IPS-NIHi11 (cell line): Measurements from ENCODE around the gene ALDOB.

ENCODE experiments used
- DNase-seq: peaks from one replicate; pipeline ENCODE4 v3.0.0; 2012; ENCODE audit warnings: mixed read lengths, low spot score

The ALDOB gene

DNA sequence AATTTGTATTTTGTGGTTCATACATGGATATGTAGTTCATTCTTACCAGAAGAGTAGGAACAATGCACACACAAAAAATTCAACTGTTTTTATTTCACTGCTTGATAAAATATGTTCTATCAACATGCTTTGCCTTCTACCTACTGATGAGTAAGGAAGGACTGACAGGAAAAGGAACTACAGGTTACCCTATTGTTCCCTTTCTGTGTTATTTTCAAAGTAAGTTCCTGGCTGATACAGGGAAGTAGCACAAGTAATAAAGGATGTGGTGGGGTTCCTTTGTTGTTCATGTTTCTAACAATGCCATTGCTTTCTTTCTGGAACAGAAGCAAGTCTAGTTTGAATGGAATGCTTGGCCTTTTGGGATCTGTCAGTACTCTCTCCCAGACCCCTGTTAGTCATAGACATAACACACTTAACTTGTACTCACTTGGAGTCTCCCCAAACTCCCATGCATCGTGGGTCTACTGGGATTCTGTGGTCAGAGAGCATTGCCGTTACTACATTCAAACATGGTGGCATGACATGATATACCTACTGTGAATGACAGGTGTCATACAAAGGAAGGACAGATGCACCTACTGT lies 20.2 kb upstream of the ALDOB start:
- DNase-seq: no peak

DNA sequence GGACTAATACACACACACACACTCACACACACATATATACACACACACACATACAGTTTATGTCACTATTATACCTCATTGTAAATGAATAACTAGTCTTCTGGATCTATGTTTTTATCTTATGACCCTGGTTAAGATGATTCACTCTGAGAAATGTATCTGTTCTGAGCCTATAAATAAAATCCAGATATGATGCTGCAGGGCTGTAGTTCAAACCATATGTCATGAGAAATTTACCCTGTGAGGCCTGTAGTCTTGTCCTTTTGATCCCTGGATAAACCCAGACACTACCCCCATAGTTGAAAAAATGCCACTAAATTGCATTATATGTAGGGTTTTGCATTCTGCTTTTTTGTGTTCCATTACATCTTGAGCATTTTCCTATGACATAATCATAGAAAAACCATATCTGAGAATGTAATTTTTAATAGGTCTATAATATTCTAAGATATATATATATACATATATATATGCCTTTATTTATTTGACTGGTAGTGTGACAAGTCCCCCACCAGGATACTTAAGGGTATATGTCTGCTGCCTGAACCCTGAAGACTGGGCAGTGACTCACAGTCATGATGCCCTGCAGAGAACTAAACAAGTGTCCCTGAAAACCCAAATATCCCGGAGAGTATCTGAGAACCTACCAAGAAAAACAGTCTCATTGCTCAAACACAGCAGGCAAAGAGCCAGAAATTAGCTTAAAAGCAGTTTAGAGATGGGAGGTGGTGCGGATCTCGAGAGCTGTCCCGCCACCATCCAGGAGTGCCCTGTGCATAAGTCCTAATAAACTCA lies 18.4 kb upstream of the ALDOB start:
- DNase-seq: no peak

- DNase-seq: no peak
These were observed 15.9 kb upstream of the ALDOB start for GRCh38 chr9:101451498-101451897.

DNA sequence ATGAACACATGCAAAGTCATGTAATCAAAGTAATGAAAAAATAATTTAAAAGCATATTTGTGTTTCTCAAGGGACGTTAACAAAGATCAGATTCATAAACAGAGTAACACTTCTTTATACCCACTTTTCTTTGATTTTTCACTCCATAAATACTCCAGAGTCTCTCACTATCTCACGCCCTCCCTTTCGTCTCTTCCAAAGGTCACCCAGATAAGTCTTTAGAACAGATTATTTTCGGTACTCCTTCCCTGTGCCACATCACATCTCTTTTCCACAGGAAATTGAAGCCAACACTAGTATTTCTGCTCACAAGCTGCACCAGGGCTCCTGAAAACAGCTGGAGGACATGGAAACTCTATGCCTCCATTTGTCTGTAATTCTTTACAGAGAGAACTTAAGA lies 15.4 kb upstream of the ALDOB start:
- DNase-seq: no peak

GRCh38 chr9:101449071-101449721 lies 13.6 kb upstream of the ALDOB start:
- peak; percentile 95 for DNase-seq

DNA sequence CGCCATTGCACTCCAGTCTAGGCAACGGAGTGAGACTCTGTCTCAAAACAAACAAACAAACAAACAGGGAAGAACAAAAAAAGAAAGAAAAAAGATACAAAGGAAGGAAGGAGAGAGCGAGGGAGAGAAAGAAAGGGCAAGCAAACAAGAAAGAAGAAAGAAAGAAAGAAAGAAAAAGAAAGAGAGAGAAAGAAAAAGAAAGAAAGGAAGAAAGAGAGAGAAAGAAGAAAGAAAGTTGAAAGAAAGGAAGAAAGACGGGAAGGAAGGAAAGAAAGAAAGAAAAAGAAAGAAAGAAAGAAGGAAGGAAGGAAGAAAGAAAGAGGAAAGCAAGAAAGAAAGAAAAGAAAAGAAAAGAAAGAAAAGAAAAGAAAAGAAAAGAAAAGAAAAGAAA lies 13.1 kb upstream of the ALDOB start:
- no peak for DNase-seq

- DNase-seq: no peak
These were observed 11.2 kb upstream of the ALDOB start for GRCh38 chr9:101446732-101447131.

DNA sequence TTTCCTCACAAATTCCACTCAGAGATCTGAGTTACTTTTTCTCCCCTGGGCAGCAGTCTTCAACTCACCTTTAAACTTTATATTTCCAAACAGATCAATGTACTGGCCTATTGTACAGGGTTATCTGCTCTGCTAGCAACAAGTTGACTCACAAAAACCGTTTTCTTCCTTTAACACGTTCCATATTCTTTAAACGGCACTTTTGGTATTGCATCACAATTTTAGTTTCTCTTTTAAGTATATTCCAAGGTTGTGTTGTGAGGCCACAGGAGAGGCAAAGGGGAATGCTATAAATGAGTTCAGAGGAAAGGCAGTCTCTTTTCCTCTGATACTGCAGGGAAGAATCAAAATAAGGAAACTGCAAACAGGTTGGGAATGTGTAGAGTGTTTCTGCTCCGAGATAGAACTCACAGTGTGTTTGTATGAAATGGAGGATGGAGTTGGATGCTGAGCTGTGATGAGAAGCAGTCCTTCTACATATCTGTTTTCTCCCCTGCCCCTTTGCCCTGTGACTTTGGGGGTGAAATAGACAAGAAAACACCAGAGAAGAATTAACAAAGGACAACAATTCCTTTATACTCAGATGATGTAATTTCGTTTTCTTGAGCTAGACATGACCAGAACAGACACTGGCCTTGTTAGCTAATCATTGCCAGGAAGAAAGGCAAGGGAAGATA lies 9.9 kb upstream of the ALDOB start:
- no peak for DNase-seq

DNA sequence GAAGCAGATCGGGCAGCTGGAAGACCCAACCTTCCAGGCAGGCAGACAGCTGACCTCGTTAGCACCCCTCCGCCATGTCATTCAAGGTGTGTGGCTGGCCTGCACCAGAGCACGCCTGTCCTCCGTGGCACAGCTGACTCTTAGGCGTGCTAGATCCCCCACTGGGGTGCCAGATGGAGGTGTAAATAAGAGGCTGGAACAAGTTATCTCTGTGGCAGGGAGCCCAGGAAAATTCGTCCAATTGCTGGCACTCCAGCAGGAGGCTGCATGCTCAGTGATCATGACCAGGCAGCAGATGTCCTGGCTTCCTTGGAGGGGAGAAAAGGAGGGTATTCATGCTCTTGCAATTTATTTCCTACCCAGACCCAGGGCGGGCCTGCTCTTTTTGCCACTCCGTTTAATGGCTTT lies 7.8 kb upstream of the ALDOB start:
- no peak for DNase-seq

- no peak for DNase-seq
These were observed 7.2 kb upstream of the ALDOB start for GRCh38 chr9:101442736-101443135.

DNA sequence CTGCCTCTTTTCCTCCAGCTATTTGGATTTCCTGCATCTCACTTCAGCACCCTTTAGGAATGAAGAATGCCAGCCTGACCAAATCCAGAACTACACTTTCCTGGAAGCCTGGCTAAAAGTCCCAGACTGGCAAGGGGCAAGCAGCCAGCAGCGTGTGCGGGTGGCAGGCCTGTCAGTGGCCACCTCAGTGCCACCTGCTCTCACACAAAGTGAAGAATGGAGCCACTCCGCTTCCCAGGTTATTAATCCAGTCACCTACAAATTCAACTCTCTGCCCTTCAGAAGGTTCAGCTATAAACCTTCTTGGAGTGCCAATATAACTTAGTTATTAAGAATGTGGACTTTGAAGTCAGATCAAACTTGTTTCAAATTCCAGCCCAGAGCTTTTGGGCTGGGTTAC lies 6.7 kb upstream of the ALDOB start:
- no peak for DNase-seq

GRCh38 chr9:101440714-101441230 lies 5.2 kb upstream of the ALDOB start:
- no peak for DNase-seq

DNA sequence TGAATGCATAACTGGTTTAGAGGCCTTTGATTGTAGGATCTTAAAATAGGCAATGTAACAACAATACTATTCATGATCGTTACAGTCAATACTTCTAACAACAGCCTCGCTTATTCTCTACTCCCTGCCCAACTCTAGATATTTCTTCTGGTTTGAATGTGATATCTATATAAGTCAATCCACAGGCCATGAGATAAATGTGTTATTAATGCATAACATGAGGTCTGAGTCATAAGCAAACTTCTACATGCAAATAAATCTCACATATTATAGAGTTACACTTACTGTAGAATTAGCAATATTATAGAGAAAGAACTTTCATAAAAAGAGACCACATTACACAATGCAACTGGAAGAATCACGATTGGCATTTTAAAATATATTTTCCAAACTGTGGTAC lies 2.9 kb upstream of the ALDOB start:
- no peak for DNase-seq

- DNase-seq: no peak
These were observed 2.2 kb upstream of the ALDOB start for GRCh38 chr9:101437806-101438232.

GRCh38 chr9:101434998-101435397 lies 576 bp downstream of the ALDOB start:
- no peak for DNase-seq

DNA sequence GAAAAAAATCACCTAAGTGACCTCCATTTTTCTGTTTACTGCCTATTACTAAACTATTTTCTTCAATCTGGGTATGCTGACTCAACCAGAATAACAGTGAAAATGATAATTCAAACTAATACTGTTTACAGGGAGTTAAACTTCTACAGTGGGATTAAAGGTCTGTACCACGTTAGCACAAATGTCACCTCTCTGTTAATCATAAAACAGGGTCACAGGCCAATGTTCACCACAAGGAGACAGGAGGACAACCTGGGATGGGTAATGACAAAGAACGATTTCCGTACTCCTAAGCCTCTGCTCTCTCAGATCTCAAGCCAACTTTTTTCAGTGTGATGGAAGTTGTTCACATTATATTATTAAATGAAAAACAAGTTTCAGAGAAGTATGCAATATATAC lies 2.3 kb downstream of the ALDOB start:
- DNase-seq: no peak

DNA sequence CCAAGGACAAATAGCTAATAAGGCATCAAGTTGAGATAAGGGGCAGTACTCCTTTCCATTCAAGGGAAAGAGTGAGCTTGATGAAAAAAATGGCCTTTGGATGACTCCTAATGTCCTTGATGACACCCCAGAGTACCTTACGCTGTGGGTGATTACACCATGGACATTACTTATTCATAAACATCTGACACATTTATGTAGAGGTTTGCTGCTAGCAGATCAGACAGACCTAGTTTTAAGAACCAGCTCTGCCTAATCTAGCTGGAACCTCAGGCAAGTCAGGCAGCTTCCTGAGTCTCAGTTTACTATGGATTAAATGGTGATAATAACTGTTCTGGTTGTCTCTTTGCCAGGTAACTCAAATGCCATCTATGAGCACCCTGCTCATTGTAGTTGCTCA lies 2.8 kb downstream of the ALDOB start:
- DNase-seq: no peak

GRCh38 chr9:101432171-101432570 lies 3.4 kb downstream of the ALDOB start:
- no peak for DNase-seq

- no peak for DNase-seq
These were observed 5.8 kb downstream of the ALDOB start for GRCh38 chr9:101429736-101430135.

DNA sequence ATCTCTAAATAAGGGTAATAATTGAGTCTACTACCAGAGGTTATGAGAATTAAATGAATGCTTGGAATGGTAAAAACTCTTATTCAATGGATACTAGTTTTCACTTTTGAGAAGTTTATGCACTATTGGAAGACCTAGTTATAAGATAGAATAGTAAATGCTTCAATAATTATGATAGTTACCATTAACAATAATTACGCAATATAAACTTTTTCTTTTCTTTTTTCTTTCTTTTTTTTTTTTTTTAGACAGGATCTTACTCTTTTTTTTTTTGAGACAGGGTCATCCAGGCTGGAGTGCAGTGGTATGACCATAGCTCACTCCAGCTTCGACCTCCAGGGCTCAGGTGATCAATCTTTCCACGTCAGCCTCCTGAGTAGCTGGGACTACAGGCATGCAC lies 6.7 kb downstream of the ALDOB start:
- DNase-seq: no peak

DNA sequence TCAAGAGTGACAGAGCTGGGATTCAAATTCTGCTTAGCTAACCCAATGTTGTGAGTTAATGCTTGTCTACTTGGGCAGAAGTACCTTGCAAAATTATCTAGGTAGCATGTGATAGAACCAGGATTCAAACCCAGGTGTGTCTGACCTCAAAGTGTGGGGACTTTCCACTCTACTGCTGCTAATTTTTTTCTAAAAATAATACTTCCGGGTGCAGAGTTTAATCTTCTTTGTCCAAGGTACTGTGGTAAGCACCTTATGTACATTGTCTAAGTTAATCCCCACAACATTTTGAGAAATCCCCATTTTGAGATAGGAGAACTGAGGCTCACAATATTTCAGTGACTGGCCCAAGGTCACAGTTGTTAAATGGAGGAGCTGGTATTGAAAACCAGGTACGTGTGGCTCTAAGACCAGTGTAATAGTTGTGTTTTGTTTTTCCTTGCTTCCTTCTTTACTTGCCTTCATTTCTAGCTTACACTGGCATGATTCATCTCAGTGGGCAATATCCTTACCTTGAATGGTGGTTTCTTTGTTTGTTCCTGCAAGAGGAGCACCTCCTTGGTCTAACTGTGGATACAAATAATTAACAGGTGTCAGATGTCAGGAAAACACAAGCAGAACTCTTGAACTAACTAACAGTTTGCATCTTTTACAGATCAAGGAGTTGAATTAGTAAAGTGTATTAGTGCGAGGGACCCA lies 7.5 kb downstream of the ALDOB start:
- DNase-seq: no peak

GRCh38 chr9:101427358-101427757 lies 8.2 kb downstream of the ALDOB start:
- DNase-seq: no peak
